Spleen (tissue), 11 donors: ENCODE results near the gene MYORG. TPM values are rescaled to one million over a fixed set of nuclear protein-coding genes. Genes with fewer than 3 reads are reported as not detected.

Experiments used
- DNase-seq: peaks from one replicate; pipeline ENCODE4 v3.0.0-alpha.2; 2020
- H3K27ac ChIP-seq, 8 donors: fragments of 200-600 bp; sonication (generic) in 7 of 8; 1 replicate in 4 of 8; 2 replicates in 4 of 8; pipeline versions ENCODE4 v1.5.0 to v1.8.0; 2016 to 2021; ENCODE audit warnings: inconsistent platforms in 4 of 8, mild to moderate bottlenecking in 4 of 8, moderate library complexity in 1 of 8
- H3K27me3 ChIP-seq, 7 donors: fragments of 200-600 bp; sonication (generic) in 6 of 7; replicated peaks in 1 of 7; 1 replicate in 4 of 7; 2 replicates in 3 of 7; pipeline versions ENCODE4 v1.5.0 to v1.8.0; 2016 to 2021; ENCODE audit warnings: inconsistent platforms in 3 of 7, mild to moderate bottlenecking in 1 of 7
- H3K36me3 ChIP-seq, 6 donors: fragments of 200-600 bp; sonication (generic) in 5 of 6; 1 replicate in 4 of 6; 2 replicates in 2 of 6; pipeline versions ENCODE4 v1.5.0 to v1.8.0; 2016 to 2021; ENCODE audit warnings: inconsistent platforms in 2 of 6
- H3K4me1 ChIP-seq, 6 donors: fragments of 200-600 bp; sonication (generic) in 5 of 6; 1 replicate in 3 of 6; 2 replicates in 3 of 6; pipeline versions ENCODE4 v1.5.0 to v1.8.0; 2016 to 2021; ENCODE audit warnings: inconsistent platforms in 3 of 6
- H3K4me3 ChIP-seq, 8 donors: fragments of 200-600 bp; sonication (generic) in 7 of 8; 1 replicate in 4 of 8; 2 replicates in 4 of 8; pipeline versions ENCODE4 v1.5.0 to v1.8.0; 2016 to 2021; ENCODE audit warnings: inconsistent platforms in 4 of 8, mild to moderate bottlenecking in 4 of 8, moderate library complexity in 2 of 8
- H3K9me3 ChIP-seq, 8 donors: fragments of 200-600 bp; sonication (generic) in 7 of 8; 1 replicate in 4 of 8; 2 replicates in 4 of 8; pipeline versions ENCODE4 v1.5.0 to v1.8.0; 2016 to 2021; ENCODE audit warnings: inconsistent platforms in 4 of 8
- CTCF ChIP-seq, 11 experiments: fragments of 200-600 bp in 7 of 11; fragments of 450-650 bp in 4 of 11; sonication (generic) in 4 of 11; IDR thresholded peaks in 8 of 11; conservative IDR thresholded peaks in 3 of 11; 1 replicate in 7 of 11; 2 replicates in 4 of 11; pipeline versions ENCODE4 v1.4.0 to v1.8.0; 2016 to 2021; ENCODE audit warnings: antibody characterized with exemption in 11 of 11, inconsistent platforms in 4 of 11, mild to moderate bottlenecking in 1 of 11
- POLR2A ChIP-seq, 3 donors: fragments of 450-650 bp; IDR thresholded peaks; one replicate each; pipeline ENCODE4 v1.5.1; 2017; ENCODE audit warnings: antibody characterized with exemption in 3 of 3, mild to moderate bottlenecking in 1 of 3
- POLR2AphosphoS5 ChIP-seq, 3 donors: sonication (generic); formaldehyde crosslinking; IDR thresholded peaks; one replicate each; pipeline ENCODE4 v1.5.1; 2017; ENCODE audit warnings: antibody characterized with exemption in 3 of 3
- WGBS, 5 donors: extraction: QIAGEN DNeasy Blood & Tissue Kit in 3 of 5; methylation state at CpG; one replicate each; pipeline versions ENCODE4 v1.1.5 to v1.1.7; 2013 to 2018; 5-methylcytosine and 5-hydroxymethylcytosine counted together
- intact Hi-C: fragments of 100-400 bp; cut with DNase I; formaldehyde crosslinking; loops from one replicate; pipeline ENCODE4 v1.15.0; 2023; ENCODE audit warnings: low total_unique reads
- polyA plus RNA-seq, 3 donors: library from polyadenylated mRNA; stranded (reverse); fragments of 200-250 nt; gene quantifications; one replicate each; pipeline ENCODE4 v1.2.1, GENCODE V29; 2013
- total RNA-seq, 7 donors: library from RNA; depleted of rRNA in 3 of 7; stranded (reverse); fragments of >200 nt in 3 of 7; fragmentation: NEBNext Ultra II Directional in 4 of 7; extraction: Animal tissue kit (Norgen Biotek cat#: 25700) in 4 of 7; gene quantifications; one replicate each; pipeline versions ENCODE4 v1.1.0 to v1.2.1, GENCODE V29; 2016 to 2021
- donor health status: healthy with polysubstance abuse.
- donor health status: DM: no; HTN: no; CAD: no; lungs with moderate emphysema.
- donor health status: DM: no; HTN: no; CAD: no.
- donor health status: Bipolar disorder and iron deficiency.
- donor health status: healthy.
- donor health status: DM: no; HTN: no; CAD: no.
- donor health status: DM: yes; HTN: yes; CAD: no.

The MYORG gene
- total and polyA plus RNA-seq, 10 donors: 0.22 to 2.2 (median 1.2) TPM

- peaks cover 0 to 6% (median 0%) of the 10 kb centered on the region in 7 donors for H3K27me3 ChIP-seq
- H3K4me1 ChIP-seq: peaks cover 9 to 31% (median 23%) of the 10 kb centered on the region in 6 donors
- H3K27ac ChIP-seq: no peak overlapping the region
- no peak overlapping the region for H3K4me3 ChIP-seq
- DNase-seq: no peak
- H3K36me3 ChIP-seq: peaks cover 0 to 12% (median 0%) of the 10 kb centered on the region in 6 donors
- intact Hi-C loops: no loop called here
- peaks cover 0 to 18% (median 6%) of the 10 kb centered on the region in 8 donors for H3K9me3 ChIP-seq
- no peak for TF ChIP-seq CTCF (IDR thresholded peaks at IDR 0.05 in 8 of 11, conservative IDR thresholded peaks at IDR 0.05 in 3 of 11)
- no peak for TF ChIP-seq POLR2AphosphoS5 (IDR thresholded peaks at IDR 0.05)
- TF ChIP-seq POLR2A (IDR thresholded peaks at IDR 0.05): no peak
- 73 to 93% (median 84%) methylated on average over 2 of the region's 2 CpGs for WGBS, 5 donors
Measured at GRCh38 chr9:34373749-34374148, 2.9 kb downstream of the MYORG start.

- H3K4me3 ChIP-seq: no peak overlapping the region
- WGBS, 5 donors: 88 to 92% (median 89%) methylated on average over 40 to 41 of the region's 41 CpGs
- peaks cover 0 to 6% (median 0%) of the 10 kb centered on the region in 7 donors for H3K27me3 ChIP-seq
- intact Hi-C loops: no loop called here
- no peak for DNase-seq
- peaks cover 7 to 25% (median 20%) of the 10 kb centered on the region in 6 donors for H3K4me1 ChIP-seq
- H3K27ac ChIP-seq: no peak overlapping the region
- peaks cover 0 to 24% (median 6%) of the 10 kb centered on the region in 8 donors for H3K9me3 ChIP-seq
- TF ChIP-seq CTCF (IDR thresholded peaks at IDR 0.05 in 8 of 11, conservative IDR thresholded peaks at IDR 0.05 in 3 of 11) (no peak), POLR2AphosphoS5 (IDR thresholded peaks at IDR 0.05) (peak in 1 of 3 donors; percentile 49)
- peaks cover 0 to 16% (median 0%) of the 10 kb centered on the region in 6 donors for H3K36me3 ChIP-seq
Measured at GRCh38 chr9:34372467-34373011, 4.2 kb downstream of the MYORG start.

- Histone ChIP-seq H3K36me3 (peaks cover 0 to 16% (median 0%) of the 10 kb centered on the region in 6 donors), H3K4me1 (peaks cover 4 to 20% (median 15%) of the 10 kb centered on the region in 6 donors), H3K27ac (no peak overlapping the region), H3K27me3 (peaks cover 0 to 6% (median 0%) of the 10 kb centered on the region in 7 donors), H3K4me3 (no peak overlapping the region), H3K9me3 (peaks cover 0 to 25% (median 6%) of the 10 kb centered on the region in 8 donors)
- intact Hi-C loops: no loop called here
- 90 to 95% (median 92%) methylated on average over 51 to 60 of the region's 60 CpGs for WGBS, 5 donors
- DNase-seq: no peak
- TF ChIP-seq POLR2A (IDR thresholded peaks at IDR 0.05) (no peak), POLR2AphosphoS5 (IDR thresholded peaks at IDR 0.05) (no peak), CTCF (IDR thresholded peaks at IDR 0.05 in 8 of 11, conservative IDR thresholded peaks at IDR 0.05 in 3 of 11) (no peak)
Measured at GRCh38 chr9:34371886-34372466, 4.7 kb downstream of the MYORG start.
